ENCODE measurements around the gene DYRK3. TPM values are rescaled to one million over a fixed set of nuclear protein-coding genes. Genes with fewer than 3 reads are reported as not detected.

DYRK3 gene
- total RNA-seq, 2 experiments from 2014 or later = 8.3 to 8.7 TPM

- Mint-ChIP-seq H3K27me3 (peaks cover 29% of the 10 kb centered on the region), H3K27ac (no peak overlapping the region), H3K4me3 (no peak overlapping the region), H3K9me3 (ENCODE audit: low read depth) (no peaks in the 10 kb centered on the region), H3K4me1 (peaks cover 26% of the 10 kb centered on the region), H3K36me3 (ENCODE audit: low read depth) (no peaks in the 10 kb centered on the region)
- no peak for DNase-seq
- CTCF ChIA-PET = interaction anchor here (0.5 to 27.4 kb wide), 12 partner anchors 9 to 181 kb away, joined by 3 to 564 read pairs (median 4); partner anchors contain the start of gene DYRK3
- ATAC-seq = no peak
- POLR2A ChIA-PET = interaction anchor here (0.7 kb wide), 1 partner anchor 163 kb away, joined by 4 read pairs; no protein-coding TSS in a partner anchor
- intact Hi-C loops (cut with DNase I, micrococcal nuclease) = no loop called here
Observed at GRCh38 chr1:206660136-206660535, 24.8 kb downstream of the DYRK3 start.

- POLR2A ChIA-PET = no interaction called here
- ATAC-seq = no peak
- no peak for DNase-seq
- Mint-ChIP-seq H3K9me3 (ENCODE audit: low read depth) (no peaks in the 10 kb centered on the region), H3K36me3 (ENCODE audit: low read depth) (no peaks in the 10 kb centered on the region), H3K4me1 (peaks cover 26% of the 10 kb centered on the region), H3K27me3 (peaks cover 30% of the 10 kb centered on the region), H3K4me3 (no peak overlapping the region), H3K27ac (peak overlapping the region; percentile 0)
- CTCF ChIA-PET = interaction anchor here (1.1 to 27.4 kb wide), 6 partner anchors 11 to 182 kb away, joined by 3 to 564 read pairs (median 72); partner anchors contain the start of gene DYRK3
- intact Hi-C loops (cut with DNase I, micrococcal nuclease) = no loop called here
Observed at GRCh38 chr1:206661161-206661820, 26.0 kb downstream of the DYRK3 start.

- CTCF ChIA-PET = interaction anchor here (0.8 to 27.4 kb wide), 30 partner anchors 11 to 353 kb away, joined by 3 to 564 read pairs (median 14); partner anchors contain the start of genes DYRK3, EIF2D and IKBKE
- no peak for DNase-seq
- no peaks in the 10 kb centered on the region for H3K36me3 Mint-ChIP-seq (ENCODE audit: low read depth)
- H3K4me3 Mint-ChIP-seq = no peak overlapping the region
- POLR2A ChIA-PET = no interaction called here
- intact Hi-C loops (cut with DNase I, micrococcal nuclease) = loop anchor here in 1 of 2 experiments (2.0 kb wide), 1 partner anchor 184 kb away; no protein-coding TSS in a partner anchor
- peaks cover 27% of the 10 kb centered on the region for H3K27me3 Mint-ChIP-seq
- ATAC-seq = peak; percentile 76
- peak overlapping the region; percentile 28 for H3K27ac Mint-ChIP-seq
- no peaks in the 10 kb centered on the region for H3K9me3 Mint-ChIP-seq (ENCODE audit: low read depth)
- H3K4me1 Mint-ChIP-seq = peaks cover 26% of the 10 kb centered on the region
Observed at GRCh38 chr1:206662396-206663092, 27.2 kb downstream of the DYRK3 start.

GRCh38 chr1:206663362-206663761 lies 28.0 kb downstream of the DYRK3 start:
- Mint-ChIP-seq H3K27ac (no peak overlapping the region), H3K9me3 (ENCODE audit: low read depth) (no peaks in the 10 kb centered on the region), H3K36me3 (ENCODE audit: low read depth) (no peaks in the 10 kb centered on the region), H3K27me3 (peaks cover 25% of the 10 kb centered on the region), H3K4me1 (peaks cover 29% of the 10 kb centered on the region), H3K4me3 (no peak overlapping the region)
- ChIA-PET POLR2A (interaction anchor here (0.6 to 1.1 kb wide), 6 partner anchors 10 to 82 kb away, joined by 3 to 4 read pairs (median 3); no protein-coding TSS in a partner anchor), CTCF (interaction anchor here (0.6 to 27.4 kb wide), 58 partner anchors 11 to 361 kb away, joined by 3 to 564 read pairs (median 6); partner anchors contain the start of genes DYRK3, EIF2D, IKBKE and RASSF5)
- intact Hi-C loops (cut with DNase I, micrococcal nuclease) = loop anchor here in 1 of 2 experiments (2.0 kb wide), 1 partner anchor 185 kb away; no protein-coding TSS in a partner anchor
- ATAC-seq (no peak), DNase-seq (no peak)

GRCh38 chr1:206663832-206664652 lies 28.7 kb downstream of the DYRK3 start:
- CTCF ChIA-PET = interaction anchor here (0.6 to 27.4 kb wide), 75 partner anchors 10 to 564 kb away, joined by 3 to 564 read pairs (median 5); partner anchors contain the start of genes DYRK3, EIF2D, FCMR and IKBKE
- Mint-ChIP-seq H3K27ac (no peak overlapping the region), H3K4me3 (no peak overlapping the region), H3K36me3 (ENCODE audit: low read depth) (no peaks in the 10 kb centered on the region), H3K9me3 (ENCODE audit: low read depth) (no peaks in the 10 kb centered on the region), H3K4me1 (peaks cover 28% of the 10 kb centered on the region), H3K27me3 (peaks cover 23% of the 10 kb centered on the region)
- peak; percentile 70 for ATAC-seq
- intact Hi-C loops (cut with DNase I, micrococcal nuclease) = loop anchor here (1.0 to 2.0 kb wide), 8 partner anchors 30 to 185 kb away; no protein-coding TSS in a partner anchor
- peak; percentile 83 for DNase-seq
- POLR2A ChIA-PET = interaction anchor here (0.6 to 1.1 kb wide), 6 partner anchors 9 to 83 kb away, joined by 3 to 4 read pairs (median 3); no protein-coding TSS in a partner anchor

- intact Hi-C loops (cut with DNase I, micrococcal nuclease) = loop anchor here (1.0 to 2.0 kb wide), 7 partner anchors 30 to 185 kb away; no protein-coding TSS in a partner anchor
- POLR2A ChIA-PET = no interaction called here
- no peak for DNase-seq
- Mint-ChIP-seq H3K27me3 (peaks cover 23% of the 10 kb centered on the region), H3K36me3 (ENCODE audit: low read depth) (no peaks in the 10 kb centered on the region), H3K9me3 (ENCODE audit: low read depth) (no peaks in the 10 kb centered on the region), H3K4me3 (no peak overlapping the region), H3K4me1 (peaks cover 28% of the 10 kb centered on the region), H3K27ac (no peak overlapping the region)
- ATAC-seq = no peak
- CTCF ChIA-PET = interaction anchor here (0.6 to 27.4 kb wide), 45 partner anchors 9 to 563 kb away, joined by 3 to 564 read pairs (median 8); partner anchors contain the start of genes DYRK3, EIF2D, FCMR and IKBKE
Observed at GRCh38 chr1:206664740-206665139, 29.4 kb downstream of the DYRK3 start.

GRCh38 chr1:206666031-206666561 lies 30.8 kb downstream of the DYRK3 start:
- ATAC-seq = no peak
- no peak overlapping the region for H3K27ac Mint-ChIP-seq
- H3K36me3 Mint-ChIP-seq (ENCODE audit: low read depth) = no peaks in the 10 kb centered on the region
- intact Hi-C loops (cut with DNase I, micrococcal nuclease) = loop anchor here in 1 of 2 experiments (1.0 kb wide), 1 partner anchor 15 kb away; no protein-coding TSS in a partner anchor
- CTCF ChIA-PET = interaction anchor here (0.7 to 27.4 kb wide), 16 partner anchors 8 to 259 kb away, joined by 3 to 564 read pairs (median 28); partner anchors contain the start of gene DYRK3
- peaks cover 24% of the 10 kb centered on the region for H3K27me3 Mint-ChIP-seq
- no peak overlapping the region for H3K4me3 Mint-ChIP-seq
- DNase-seq = no peak
- peaks cover 28% of the 10 kb centered on the region for H3K4me1 Mint-ChIP-seq
- POLR2A ChIA-PET = interaction anchor here (0.6 kb wide), 1 partner anchor 70 kb away, joined by 3 read pairs; no protein-coding TSS in a partner anchor
- no peaks in the 10 kb centered on the region for H3K9me3 Mint-ChIP-seq (ENCODE audit: low read depth)

GRCh38 chr1:206666954-206667665 lies 31.8 kb downstream of the DYRK3 start:
- no peak overlapping the region for H3K4me3 Mint-ChIP-seq
- no peak overlapping the region for H3K27ac Mint-ChIP-seq
- H3K27me3 Mint-ChIP-seq = peaks cover 23% of the 10 kb centered on the region
- intact Hi-C loops (cut with DNase I, micrococcal nuclease) = loop anchor here in 1 of 2 experiments (1.0 kb wide), 1 partner anchor 14 kb away; no protein-coding TSS in a partner anchor
- H3K9me3 Mint-ChIP-seq (ENCODE audit: low read depth) = no peaks in the 10 kb centered on the region
- H3K4me1 Mint-ChIP-seq = peaks cover 26% of the 10 kb centered on the region
- no peaks in the 10 kb centered on the region for H3K36me3 Mint-ChIP-seq (ENCODE audit: low read depth)
- ATAC-seq = no peak
- no peak for DNase-seq
- ChIA-PET CTCF (interaction anchor here (0.6 to 27.4 kb wide), 17 partner anchors 8 to 315 kb away, joined by 3 to 564 read pairs (median 4); partner anchors contain the start of gene DYRK3), POLR2A (no interaction called here)

- H3K27ac Mint-ChIP-seq = peak overlapping the region; percentile 20
Observed at GRCh38 chr1:206668351-206668750, 33.0 kb downstream of the DYRK3 start.

More at GRCh38 chr1:206668351-206668750, 33.0 kb downstream of the DYRK3 start:
- Mint-ChIP-seq H3K9me3 (ENCODE audit: low read depth) (no peaks in the 10 kb centered on the region), H3K4me1 (peaks cover 14% of the 10 kb centered on the region), H3K27me3 (peaks cover 22% of the 10 kb centered on the region), H3K36me3 (ENCODE audit: low read depth) (no peaks in the 10 kb centered on the region), H3K4me3 (no peak overlapping the region)
- ATAC-seq (no peak), DNase-seq (no peak)
- intact Hi-C loops (cut with DNase I, micrococcal nuclease) = no loop called here
- ChIA-PET CTCF (interaction anchor here (0.5 to 27.4 kb wide), 10 partner anchors 8 to 314 kb away, joined by 3 to 564 read pairs (median 5); partner anchors contain the start of gene DYRK3), POLR2A (interaction anchor here (0.6 kb wide), 1 partner anchor 11 kb away, joined by 3 read pairs; no protein-coding TSS in a partner anchor)

Measured in activated CD4-positive, alpha-beta T cell treated with anti-CD3 and anti-CD28 coated beads for 36 hours (primary cell).